ENCODE results near the gene DNAJC25. TPM values are rescaled to one million over a fixed set of nuclear protein-coding genes. Genes with fewer than 3 reads are reported as not detected.
A peak's percentile ranks its signal among the peaks of the same experiment; 100 is the strongest.
"Not testable (repeated sequence)": the region's sequence is repeated elsewhere in the genome, so short reads cannot be mapped to it uniquely, and the experiment has no call there.

DNAJC25 gene
- total and polyA plus RNA-seq, 2 donors, result 8.3 to 10.3 TPM

DNA sequence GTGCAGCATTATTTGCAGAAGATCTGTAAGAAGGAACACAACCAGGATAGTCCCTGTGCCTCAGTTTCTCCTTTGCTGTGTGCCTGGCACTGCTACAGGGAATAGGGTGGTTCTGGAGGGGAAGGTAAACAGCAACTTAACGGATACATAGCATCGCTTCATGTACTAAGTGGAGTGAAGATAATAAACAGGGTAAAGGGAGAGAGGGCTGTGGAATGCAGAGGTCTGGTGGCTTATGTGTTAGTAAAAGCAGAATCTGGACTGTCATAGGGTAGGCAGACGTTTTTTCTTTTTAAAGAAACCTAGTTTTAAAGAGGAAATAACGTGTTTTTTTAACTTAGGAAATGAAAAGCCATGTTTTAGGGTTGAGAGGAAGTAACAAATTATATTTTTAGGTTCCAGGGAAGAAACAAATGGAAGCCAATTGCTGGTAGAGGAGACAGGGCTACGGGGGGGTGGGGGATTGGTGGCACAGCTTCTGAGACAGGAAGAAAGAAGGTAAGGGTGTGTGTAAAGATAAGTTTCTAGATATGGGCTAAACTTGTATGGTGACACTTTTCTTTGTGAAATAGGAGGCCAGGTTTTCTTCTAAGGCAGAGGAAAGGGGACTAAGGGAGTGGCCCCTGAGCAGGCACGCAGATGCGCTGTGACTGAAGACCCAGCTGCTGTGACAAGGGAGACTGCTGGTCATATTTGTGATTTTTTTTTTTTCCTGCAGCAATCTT, 31.6 kb downstream of the DNAJC25 start:
- Histone ChIP-seq H3K4me3 (ENCODE audit: low read depth, low read length) (peak overlapping the region; percentile 80), H3K27ac (ENCODE audit: low read depth) (no peak overlapping the region), H3K4me1 (ENCODE audit: insufficient read depth) (peaks cover 3% of the 10 kb centered on the region), H3K36me3 (ENCODE audit: insufficient read depth) (peaks cover 3% of the 10 kb centered on the region)
- 33% methylated on average over 7 of the region's 7 CpGs for WGBS
- DNase-seq (ENCODE audit: extremely low spot score), result no peak

- no peak overlapping the region for H3K4me3 ChIP-seq (ENCODE audit: low read depth, low read length)
- no peak for DNase-seq (ENCODE audit: extremely low spot score)
- H3K36me3 ChIP-seq (ENCODE audit: insufficient read depth), result peaks cover 3% of the 10 kb centered on the region
- H3K27ac ChIP-seq (ENCODE audit: low read depth), result no peak overlapping the region
- H3K4me1 ChIP-seq (ENCODE audit: insufficient read depth), result peaks cover 3% of the 10 kb centered on the region
- WGBS, result 79% methylated on average over 5 of the region's 5 CpGs
Measured at GRCh38 chr9:111663301-111663823, 32.2 kb downstream of the DNAJC25 start.

DNA sequence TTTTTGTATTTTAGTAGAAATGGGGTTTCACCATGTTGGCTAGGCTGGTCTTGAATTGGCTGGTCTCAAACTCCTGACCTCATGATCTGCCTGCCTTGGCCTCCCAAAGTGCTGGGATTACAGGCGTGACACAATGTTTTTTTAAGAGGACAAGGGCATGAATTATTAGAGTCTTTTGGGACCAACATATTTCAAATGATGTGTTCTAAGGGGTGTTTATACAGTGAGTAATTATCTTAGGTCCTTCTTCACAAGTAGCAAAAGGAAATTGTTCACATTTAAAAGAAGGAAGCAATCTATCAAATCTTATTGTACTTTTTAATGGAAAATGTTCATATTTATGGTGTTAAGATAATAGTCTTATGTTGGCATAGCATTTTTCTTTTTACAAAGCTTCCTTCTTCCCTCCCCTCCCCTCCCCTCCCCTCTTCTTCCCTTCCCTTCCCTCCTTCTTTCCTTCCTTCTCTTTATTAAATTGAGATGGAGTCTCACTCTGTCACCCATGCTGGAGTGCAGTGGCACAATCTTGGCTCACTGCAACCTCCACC, 37.0 kb downstream of the DNAJC25 start:
- no peak for DNase-seq (ENCODE audit: extremely low spot score)
- WGBS, result 77% methylated on average over 1 of the region's 1 CpG
- no peak overlapping the region for H3K4me3 ChIP-seq (ENCODE audit: low read depth, low read length)

GRCh38 chr9:111668601-111669000, 37.5 kb downstream of the DNAJC25 start:
- not testable (repeated sequence) for H3K36me3 ChIP-seq (ENCODE audit: insufficient read depth); H3K27ac ChIP-seq (ENCODE audit: low read depth); H3K4me1 ChIP-seq (ENCODE audit: insufficient read depth); H3K4me3 ChIP-seq (ENCODE audit: low read depth, low read length); DNase-seq (ENCODE audit: extremely low spot score)
- WGBS, result 91% methylated on average over 11 of the region's 11 CpGs

More for the DNA sequence above, 37.0 kb downstream of the DNAJC25 start:
- Histone ChIP-seq H3K27ac (ENCODE audit: low read depth) (no peak overlapping the region), H3K36me3 (ENCODE audit: insufficient read depth) (peaks cover 3% of the 10 kb centered on the region), H3K4me1 (ENCODE audit: insufficient read depth) (peaks cover 3% of the 10 kb centered on the region)

DNA sequence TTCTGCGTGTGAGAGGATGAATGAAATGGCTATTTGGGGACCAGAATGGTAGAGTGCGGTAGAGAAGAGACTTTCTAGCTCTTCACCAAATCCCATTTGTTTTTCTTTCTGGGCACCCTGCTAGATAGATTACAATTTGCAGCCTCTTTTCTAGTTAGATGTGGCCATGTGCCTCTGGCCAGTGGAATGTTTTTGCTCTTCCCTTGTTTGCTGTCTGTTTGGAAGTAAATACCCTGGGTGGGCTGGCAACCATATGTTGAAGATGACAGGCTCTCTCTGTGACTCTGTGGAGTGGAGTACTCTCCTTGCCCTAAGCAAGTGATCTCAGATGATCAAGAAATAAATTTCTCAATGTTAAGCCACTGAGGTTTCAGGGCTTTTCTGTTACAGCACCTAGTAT, 43.2 kb downstream of the DNAJC25 start:
- Histone ChIP-seq H3K4me1 (ENCODE audit: insufficient read depth) (no peaks in the 10 kb centered on the region), H3K36me3 (ENCODE audit: insufficient read depth) (no peaks in the 10 kb centered on the region), H3K27ac (ENCODE audit: low read depth) (no peak overlapping the region), H3K4me3 (ENCODE audit: low read depth, low read length) (no peak overlapping the region)
- 95% methylated on average over 2 of the region's 2 CpGs for WGBS
- DNase-seq (ENCODE audit: extremely low spot score), result no peak

DNA sequence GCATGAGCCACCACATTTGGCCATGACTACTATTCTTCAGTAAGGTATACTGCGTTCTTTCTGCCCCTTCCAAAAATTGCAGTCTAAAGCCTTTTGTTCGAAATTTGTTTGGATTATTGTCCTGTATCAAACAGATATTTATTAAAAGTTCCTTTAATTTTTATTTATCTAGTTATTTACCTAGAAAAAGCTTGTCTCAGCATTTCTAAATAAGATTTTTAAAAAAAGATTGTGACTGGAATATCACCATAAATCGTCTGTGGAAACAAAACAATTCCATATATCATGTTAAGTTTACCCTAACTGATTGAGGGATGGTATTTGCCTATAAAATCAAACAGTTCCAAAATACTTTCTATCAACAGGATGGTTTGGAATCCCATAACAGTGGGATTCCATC, 45.0 kb downstream of the DNAJC25 start:
- no peak for DNase-seq (ENCODE audit: extremely low spot score)
- Histone ChIP-seq H3K4me3 (ENCODE audit: low read depth, low read length) (no peak overlapping the region), H3K4me1 (ENCODE audit: insufficient read depth) (no peaks in the 10 kb centered on the region), H3K27ac (ENCODE audit: low read depth) (no peak overlapping the region), H3K36me3 (ENCODE audit: insufficient read depth) (no peaks in the 10 kb centered on the region)
- WGBS, result 92% methylated on average over 3 of the region's 3 CpGs

GRCh38 chr9:111678293-111678692, 47.2 kb downstream of the DNAJC25 start:
- WGBS, result 96% methylated on average over 5 of the region's 5 CpGs
- H3K36me3 ChIP-seq (ENCODE audit: insufficient read depth), result no peaks in the 10 kb centered on the region

GRCh38 chr9:111679199-111679598, 48.1 kb downstream of the DNAJC25 start:
- Histone ChIP-seq H3K4me1 (ENCODE audit: insufficient read depth) (no peaks in the 10 kb centered on the region), H3K4me3 (ENCODE audit: low read depth, low read length) (no peak overlapping the region), H3K36me3 (ENCODE audit: insufficient read depth) (no peaks in the 10 kb centered on the region), H3K27ac (ENCODE audit: low read depth) (no peak overlapping the region)
- WGBS, result 96% methylated on average over 6 of the region's 6 CpGs
- no peak for DNase-seq (ENCODE audit: extremely low spot score)

More at GRCh38 chr9:111678293-111678692, 47.2 kb downstream of the DNAJC25 start:
- DNase-seq (ENCODE audit: extremely low spot score), result no peak
- Histone ChIP-seq H3K27ac (ENCODE audit: low read depth) (no peak overlapping the region), H3K4me1 (ENCODE audit: insufficient read depth) (no peaks in the 10 kb centered on the region), H3K4me3 (ENCODE audit: low read depth, low read length) (no peak overlapping the region)

DNA sequence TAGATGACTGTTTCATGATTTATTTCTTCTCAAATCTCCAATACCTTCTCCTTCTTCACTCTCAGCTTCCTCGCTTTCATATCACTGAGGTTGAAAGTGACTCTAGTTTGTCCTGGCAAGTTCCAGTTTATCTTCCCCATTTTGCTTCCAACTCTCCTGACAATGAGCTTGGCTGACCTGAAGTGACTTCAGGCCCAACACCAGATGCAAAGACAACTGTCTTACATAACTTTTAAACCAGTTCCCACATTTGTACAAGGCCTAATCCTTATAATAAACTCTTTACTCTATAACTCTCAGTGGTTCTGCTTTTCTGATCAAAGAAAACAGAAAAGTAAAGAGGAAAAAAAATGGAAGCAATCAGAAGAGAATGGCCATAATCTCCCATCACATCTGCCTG, 52.3 kb downstream of the DNAJC25 start:
- WGBS, result 96% methylated on average over 1 of the region's 1 CpG
- no peak for DNase-seq (ENCODE audit: extremely low spot score)
- no peaks in the 10 kb centered on the region for H3K36me3 ChIP-seq (ENCODE audit: insufficient read depth)
- H3K4me3 ChIP-seq (ENCODE audit: low read depth, low read length), result no peak overlapping the region
- H3K4me1 ChIP-seq (ENCODE audit: insufficient read depth), result no peaks in the 10 kb centered on the region
- no peak overlapping the region for H3K27ac ChIP-seq (ENCODE audit: low read depth)

DNA sequence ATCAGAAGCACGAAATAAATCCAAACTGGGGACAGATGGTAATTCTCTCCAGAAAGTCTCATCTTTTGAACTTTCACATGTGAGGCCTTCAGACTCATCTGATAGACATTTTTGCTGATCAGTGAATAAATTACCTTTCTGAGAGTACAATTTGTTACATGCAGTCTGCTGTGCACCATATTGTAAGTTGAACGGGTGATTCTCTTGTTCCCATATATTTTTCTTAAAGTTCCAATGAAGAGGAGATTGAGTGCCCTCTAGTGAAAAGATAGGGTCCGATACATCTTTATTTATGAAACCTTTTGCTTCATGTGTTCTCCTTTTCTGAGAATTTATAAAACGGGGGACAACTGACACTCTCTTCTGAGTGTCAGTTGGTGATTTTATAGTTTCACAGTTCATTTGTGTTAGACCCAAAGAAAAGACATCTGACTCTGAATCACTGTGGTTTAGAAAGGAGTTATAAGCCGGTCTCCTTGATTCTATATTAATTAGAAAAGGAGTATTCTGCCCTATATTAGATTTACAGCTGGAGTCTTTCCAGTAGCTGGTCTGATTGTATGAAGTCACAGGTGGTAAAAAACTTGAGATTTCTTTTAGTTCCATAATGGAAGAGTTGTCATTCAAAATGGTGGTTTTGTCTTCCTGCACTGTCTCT, 60.7 kb downstream of the DNAJC25 start:
- Histone ChIP-seq H3K4me3 (ENCODE audit: low read depth, low read length) (no peak overlapping the region), H3K4me1 (ENCODE audit: insufficient read depth) (no peaks in the 10 kb centered on the region), H3K36me3 (ENCODE audit: insufficient read depth) (no peaks in the 10 kb centered on the region), H3K27ac (ENCODE audit: low read depth) (no peak overlapping the region)
- DNase-seq (ENCODE audit: extremely low spot score), result no peak
- WGBS, result 47% methylated on average over 5 of the region's 5 CpGs

GRCh38 chr9:111696796-111697195, 65.7 kb downstream of the DNAJC25 start:
- Histone ChIP-seq H3K4me1 (ENCODE audit: insufficient read depth) (no peaks in the 10 kb centered on the region), H3K36me3 (ENCODE audit: insufficient read depth) (no peaks in the 10 kb centered on the region), H3K27ac (ENCODE audit: low read depth) (no peak overlapping the region), H3K4me3 (ENCODE audit: low read depth, low read length) (no peak overlapping the region)
- no peak for DNase-seq (ENCODE audit: extremely low spot score)

DNA sequence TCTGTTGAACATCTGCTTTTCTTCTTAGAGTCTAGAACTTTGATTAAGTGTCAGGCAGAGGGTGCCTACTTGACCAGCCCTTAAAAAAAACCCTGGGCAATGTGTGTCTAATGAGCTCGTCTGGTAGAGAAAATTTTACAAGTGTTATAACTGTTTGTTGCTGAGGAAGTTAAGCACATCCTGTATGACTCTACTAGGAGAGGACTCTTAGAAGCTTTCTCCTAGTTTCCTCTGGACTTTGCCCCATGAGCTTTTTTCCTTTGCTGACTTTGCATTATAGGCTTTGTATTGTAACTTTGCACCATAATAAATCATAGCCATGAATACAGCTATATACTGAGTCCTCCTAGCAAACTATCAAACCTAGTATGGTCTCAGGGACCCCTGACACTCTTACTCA, 69.6 kb downstream of the DNAJC25 start:
- no peak overlapping the region for H3K27ac ChIP-seq (ENCODE audit: low read depth)
- no peaks in the 10 kb centered on the region for H3K4me1 ChIP-seq (ENCODE audit: insufficient read depth)
- H3K4me3 ChIP-seq (ENCODE audit: low read depth, low read length), result no peak overlapping the region
- no peaks in the 10 kb centered on the region for H3K36me3 ChIP-seq (ENCODE audit: insufficient read depth)
- WGBS, result 80% methylated on average over 1 of the region's 1 CpG
- DNase-seq (ENCODE audit: extremely low spot score), result no peak
